Posterior vena cava (tissue), 2 donors: ENCODE results near the gene PPY. TPM values are rescaled to one million over a fixed set of nuclear protein-coding genes. Genes with fewer than 3 reads are reported as not detected.
A peak's percentile ranks its signal among the peaks of the same experiment; 100 is the strongest.
"Not testable (repeated sequence)": the region's sequence is repeated elsewhere in the genome, so short reads cannot be mapped to it uniquely, and the experiment has no call there.

Source experiments
- DNase-seq: peaks from one replicate; pipeline ENCODE4 v3.0.0-alpha.2; 2020; ENCODE audit warnings: low spot score
- intact Hi-C, 2 donors: fragments of 100-400 bp; cut with DNase I; formaldehyde crosslinking; loops; one replicate each; pipeline versions ENCODE4 v1.14.1 to v1.14.2; 2022 to 2023
- total RNA-seq, 2 donors: library from RNA; stranded (reverse); fragmentation: NEBNext Ultra II Directional; extraction: Animal tissue kit (Norgen Biotek cat#: 25700); gene quantifications; one replicate each; pipeline ENCODE4 v1.2.1, GENCODE V29; 2021
- donor health status: DM: yes; HTN: yes; CAD: no.
- donor health status: DM: yes; HTN: yes; CAD: no.

The PPY gene
- total RNA-seq, 2 donors from 2014 or later = not detected

DNA sequence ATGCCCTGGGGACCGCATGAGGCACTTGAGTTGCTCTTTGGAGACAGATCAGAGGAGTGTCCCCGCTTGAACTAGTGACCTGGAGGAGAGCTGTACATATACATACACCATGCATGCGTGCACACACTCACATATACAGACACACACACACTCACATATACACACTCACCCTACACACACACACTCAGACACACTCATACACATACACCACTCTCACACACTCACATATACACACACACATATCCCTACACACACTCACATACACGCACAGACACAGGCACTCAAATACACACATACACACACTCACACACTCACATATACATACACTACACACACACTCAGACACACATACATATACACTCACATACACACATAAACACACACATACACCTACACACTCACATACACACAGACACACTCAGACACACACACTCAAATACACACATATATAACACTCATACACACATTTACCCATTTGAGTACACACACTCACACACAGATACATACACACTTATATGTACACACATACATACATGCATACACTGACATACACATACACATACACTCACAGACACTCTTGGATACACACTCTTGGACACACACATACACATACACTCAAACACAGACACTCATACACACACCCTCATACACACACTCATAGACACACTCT is 29.5 kb downstream of the PPY start:
- intact Hi-C loops = no loop called here
- DNase-seq = no peak

DNA sequence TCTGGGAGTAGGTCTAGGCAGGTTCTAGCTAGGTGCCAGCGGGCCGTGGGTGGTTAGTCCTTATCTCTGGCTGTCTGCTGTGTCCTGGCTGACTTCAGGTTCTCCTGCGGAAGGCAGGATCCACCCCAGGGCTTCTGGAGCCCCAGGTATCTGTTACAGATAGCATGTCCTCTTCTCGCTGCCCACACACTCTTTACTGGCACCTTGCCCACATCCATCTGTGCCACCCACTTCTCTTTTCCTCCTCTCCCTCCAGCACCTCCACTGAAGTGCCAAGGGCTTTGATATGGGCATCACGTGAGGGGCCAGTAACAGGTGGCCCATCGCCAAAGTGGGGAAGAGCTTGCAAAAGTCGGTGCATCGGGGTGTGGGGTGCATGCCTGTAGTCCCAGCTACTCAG is 30.4 kb downstream of the PPY start:
- intact Hi-C loops = no loop called here
- no peak for DNase-seq

GRCh38 chr17:43909537-43910231 is 32.6 kb downstream of the PPY start:
- intact Hi-C loops = no loop called here
- no peak for DNase-seq

DNA sequence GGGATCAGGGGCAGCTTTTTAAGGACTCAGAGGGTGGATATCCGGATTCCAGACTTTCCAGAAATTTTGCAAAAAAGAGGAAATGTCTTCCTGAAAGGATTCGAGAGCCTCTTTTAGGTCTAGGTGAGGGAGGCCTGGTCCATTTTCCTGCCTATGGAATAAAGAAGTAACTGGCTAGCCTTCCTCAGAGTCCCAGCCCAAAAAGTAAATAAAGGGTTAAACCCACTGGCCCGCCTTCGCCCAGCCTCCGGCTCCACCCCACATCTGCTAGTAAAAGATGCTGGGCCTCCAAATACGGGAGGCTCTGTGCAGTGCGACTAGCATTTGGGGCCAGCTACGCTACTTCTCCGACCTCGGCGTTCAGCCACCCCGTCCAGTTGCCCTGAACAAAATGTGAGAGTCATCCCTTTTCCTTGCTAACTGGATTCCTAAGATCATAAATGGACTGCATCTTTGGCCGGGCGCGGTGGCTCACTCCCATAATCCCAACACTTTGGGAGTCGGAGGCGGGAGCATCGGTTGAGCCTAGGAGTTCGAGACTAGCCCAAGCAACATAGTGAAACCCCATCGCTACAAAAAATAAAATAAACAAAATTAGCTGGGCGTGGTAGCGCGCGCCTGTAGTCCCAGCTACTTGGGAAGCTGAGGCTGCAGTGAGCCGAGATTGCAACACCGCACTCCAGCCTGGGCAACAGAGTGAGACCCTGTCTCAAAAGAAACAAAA is 34.1 kb downstream of the PPY start:
- intact Hi-C loops = no loop called here
- peak; percentile 93 for DNase-seq

GRCh38 chr17:43907425-43907981 is 34.8 kb downstream of the PPY start, which contains the start of gene MPP2:
Gene MPP2, minus strand, starts transcription at chr17:43907536. Its CDS starts 3,076 bp downstream, at chr17:43904460.
- intact Hi-C loops = no loop called here

GRCh38 chr17:43906951-43907424 is 35.3 kb downstream of the PPY start:
- DNase-seq = no peak
- intact Hi-C loops = no loop called here

More at GRCh38 chr17:43907425-43907981, 34.8 kb downstream of the PPY start, which contains the start of gene MPP2:
- DNase-seq = peak; percentile 93

DNA sequence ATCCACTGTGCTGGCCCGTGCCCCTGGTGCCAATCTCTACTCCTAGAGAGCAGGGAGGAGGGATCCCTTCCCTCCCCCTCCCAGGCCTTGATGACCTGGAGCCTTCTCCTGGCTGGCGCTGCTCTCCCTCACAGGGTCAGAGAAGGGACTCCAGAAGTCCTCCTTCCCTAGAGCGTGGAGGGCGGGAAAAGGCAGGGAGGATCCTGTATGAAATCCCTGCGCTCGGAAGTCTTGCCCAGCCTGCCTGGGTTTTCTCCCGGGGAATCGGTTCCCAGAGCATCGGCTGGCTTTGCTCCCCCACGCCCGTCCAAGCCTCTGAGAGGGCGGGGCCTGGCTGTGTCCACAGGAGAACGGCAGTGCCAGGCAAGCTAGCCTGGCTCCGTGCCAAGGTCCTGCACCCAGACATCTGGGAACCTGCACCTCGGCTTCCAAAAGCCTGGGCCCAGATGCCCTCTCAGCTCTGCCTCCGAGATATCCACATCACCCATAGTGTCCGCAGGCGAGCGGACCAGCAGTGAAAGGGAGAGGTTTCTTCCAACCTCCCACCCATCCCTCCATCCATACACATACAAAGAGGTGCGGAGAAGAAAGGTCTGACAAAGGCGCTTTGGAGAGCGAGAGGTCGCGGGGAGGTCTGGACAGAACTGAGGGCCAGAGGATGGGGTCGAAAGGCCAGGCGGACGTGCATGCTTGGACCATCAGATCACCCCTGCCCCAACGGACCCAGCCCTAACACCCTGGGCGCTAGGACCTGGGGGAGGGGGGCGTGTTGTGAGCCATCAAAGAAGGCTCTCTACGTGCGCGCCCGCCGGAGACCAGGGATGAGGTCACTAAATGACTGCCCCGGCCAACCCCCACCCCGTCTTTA is 36.1 kb downstream of the PPY start:
- DNase-seq = peak; percentile 94
- intact Hi-C loops = no loop called here

DNA sequence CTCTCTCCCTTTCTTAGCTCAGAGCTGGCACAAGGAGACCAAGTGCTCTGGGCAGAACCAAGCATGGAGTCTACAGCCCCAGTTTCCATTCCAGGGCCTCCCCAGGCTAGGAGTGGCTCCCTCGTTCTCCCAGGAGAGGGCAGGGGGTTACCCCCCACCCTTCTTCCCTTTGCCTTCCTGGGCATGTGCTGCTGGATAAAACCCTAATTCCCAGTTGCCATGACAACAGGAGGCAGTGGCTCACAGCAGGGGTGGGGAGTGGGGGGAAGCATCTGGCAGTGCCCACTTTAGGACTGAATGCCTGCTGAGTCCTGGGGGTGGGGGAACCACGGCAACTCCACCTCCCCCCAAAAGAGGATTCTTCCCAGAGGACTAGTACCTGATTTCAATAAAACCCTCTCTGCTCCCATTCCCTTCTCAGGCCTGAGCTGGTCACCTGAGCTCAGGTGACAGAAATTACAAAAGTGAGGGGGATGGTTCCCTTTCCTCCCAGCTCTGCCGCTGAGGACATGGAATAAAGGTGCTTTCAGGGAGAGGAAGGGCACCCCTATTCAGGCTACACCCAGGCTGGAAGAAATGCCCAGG is 36.8 kb downstream of the PPY start:
- intact Hi-C loops = no loop called here
- DNase-seq = no peak

GRCh38 chr17:43901861-43902589 is 40.3 kb downstream of the PPY start:
- no peak for DNase-seq
- intact Hi-C loops = no loop called here

- DNase-seq = no peak
- intact Hi-C loops = no loop called here
Measured at GRCh38 chr17:43900858-43901754, 41.2 kb downstream of the PPY start.

DNA sequence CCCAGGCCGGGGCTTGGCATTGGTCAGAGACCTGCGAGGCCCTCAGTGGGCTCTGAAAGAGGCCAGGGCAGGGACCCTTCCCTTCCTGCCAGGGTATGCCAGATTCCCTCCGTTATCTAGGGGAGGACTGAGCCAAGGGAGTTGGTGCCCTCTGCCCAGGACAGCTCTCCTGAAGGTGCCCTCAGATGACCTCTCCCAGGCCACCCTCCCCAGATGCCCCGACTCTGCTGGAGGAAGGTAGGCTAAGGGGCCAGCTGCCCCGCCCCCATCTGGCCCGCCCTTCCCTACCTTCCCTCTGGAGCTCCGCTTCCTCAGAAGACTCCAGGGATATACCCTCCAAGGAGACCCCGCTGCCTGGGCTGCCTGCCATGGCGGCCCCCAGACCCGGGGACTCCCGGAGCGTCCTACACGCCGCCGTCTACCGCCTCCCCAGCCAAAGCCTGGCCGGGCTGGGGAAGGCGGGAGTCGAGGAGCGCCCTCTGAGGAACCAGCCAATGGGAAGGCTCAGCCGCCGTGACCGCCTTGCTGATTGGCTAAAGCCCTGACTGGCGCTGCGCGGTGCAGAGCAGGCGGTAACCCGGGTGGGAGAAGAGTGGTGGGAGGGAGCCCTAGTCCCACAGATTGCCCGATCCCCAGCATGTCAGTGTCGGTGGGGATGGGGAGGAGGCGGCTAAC is 42.0 kb downstream of the PPY start:
- intact Hi-C loops = no loop called here

DNA sequence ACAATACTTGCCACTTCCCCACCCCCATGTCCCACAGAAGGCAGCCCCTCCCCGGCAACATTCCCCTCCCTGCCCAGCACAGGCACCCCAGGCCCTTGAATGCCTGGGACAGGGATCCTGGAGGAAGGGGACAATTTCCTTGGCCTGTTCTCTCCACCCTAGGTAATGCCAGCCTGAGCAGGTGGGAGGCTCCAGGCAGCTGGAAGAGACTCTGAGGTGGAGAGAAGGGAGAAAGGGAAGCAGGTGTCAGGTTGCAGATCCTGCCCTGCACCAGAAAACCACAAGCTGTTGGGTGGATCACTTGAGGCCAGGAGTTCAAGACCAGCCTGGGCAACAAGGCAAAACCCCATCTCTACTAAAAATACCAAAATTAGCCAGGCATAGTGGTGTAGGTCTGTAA is 43.8 kb downstream of the PPY start:
- intact Hi-C loops = no loop called here
- no peak for DNase-seq

More for the DNA sequence above, 42.0 kb downstream of the PPY start:
- peak; percentile 95 for DNase-seq

GRCh38 chr17:43897831-43898230 is 44.4 kb downstream of the PPY start:
- intact Hi-C loops = no loop called here

GRCh38 chr17:43894494-43894893 is 47.8 kb downstream of the PPY start:
- intact Hi-C loops, DNase-seq: not testable (repeated sequence)

More at GRCh38 chr17:43897831-43898230, 44.4 kb downstream of the PPY start:
- DNase-seq = no peak

- intact Hi-C loops = no loop called here
- no peak for DNase-seq
Measured at GRCh38 chr17:43892647-43892952, 49.7 kb downstream of the PPY start.

DNA sequence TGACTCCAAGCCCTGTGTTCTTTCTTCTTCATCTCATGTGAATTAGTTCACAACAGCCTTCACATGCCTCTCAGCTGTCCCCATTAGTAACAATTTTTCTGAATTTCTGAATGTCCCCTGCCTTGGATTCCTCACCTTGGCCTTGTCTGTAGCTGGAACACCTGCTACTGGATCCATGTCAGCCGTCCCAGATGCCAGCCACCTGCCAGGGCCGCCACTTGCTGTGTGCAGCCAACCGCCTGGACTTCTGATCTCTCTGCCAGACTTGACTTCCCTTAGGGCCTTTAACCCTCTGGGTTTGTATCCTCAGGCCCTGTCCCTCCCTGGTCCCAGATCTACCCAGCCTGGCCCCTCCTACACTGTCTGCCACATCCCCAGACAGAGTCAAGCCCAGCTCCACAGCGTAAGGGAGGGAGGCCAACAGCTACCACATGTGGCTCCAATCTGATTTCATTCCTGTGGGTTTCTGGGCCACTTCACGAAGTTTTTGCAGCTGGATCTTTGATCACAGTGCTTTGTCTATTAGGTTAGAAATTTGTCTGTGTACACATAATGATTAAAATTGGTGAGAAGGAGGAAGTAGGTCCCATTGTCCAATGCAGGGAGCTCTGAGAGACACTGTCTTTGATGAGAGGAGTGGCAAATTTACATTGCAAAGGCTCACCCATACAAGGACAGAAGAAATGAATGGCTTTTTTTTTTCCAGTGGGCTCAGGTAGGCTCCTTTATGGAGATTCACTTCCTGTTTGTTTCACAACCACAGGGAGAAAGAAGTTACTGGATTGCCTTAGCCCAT is 50.2 kb downstream of the PPY start:
- intact Hi-C loops = no loop called here

More for the DNA sequence above, 50.2 kb downstream of the PPY start:
- no peak for DNase-seq
